ENCODE data around the gene FAIM.
A peak's percentile ranks its signal among the peaks of the same experiment; 100 is the strongest.
"Not testable (repeated sequence)": the region's sequence is repeated elsewhere in the genome, so short reads cannot be mapped to it uniquely, and the experiment has no call there.

FAIM gene

DNA sequence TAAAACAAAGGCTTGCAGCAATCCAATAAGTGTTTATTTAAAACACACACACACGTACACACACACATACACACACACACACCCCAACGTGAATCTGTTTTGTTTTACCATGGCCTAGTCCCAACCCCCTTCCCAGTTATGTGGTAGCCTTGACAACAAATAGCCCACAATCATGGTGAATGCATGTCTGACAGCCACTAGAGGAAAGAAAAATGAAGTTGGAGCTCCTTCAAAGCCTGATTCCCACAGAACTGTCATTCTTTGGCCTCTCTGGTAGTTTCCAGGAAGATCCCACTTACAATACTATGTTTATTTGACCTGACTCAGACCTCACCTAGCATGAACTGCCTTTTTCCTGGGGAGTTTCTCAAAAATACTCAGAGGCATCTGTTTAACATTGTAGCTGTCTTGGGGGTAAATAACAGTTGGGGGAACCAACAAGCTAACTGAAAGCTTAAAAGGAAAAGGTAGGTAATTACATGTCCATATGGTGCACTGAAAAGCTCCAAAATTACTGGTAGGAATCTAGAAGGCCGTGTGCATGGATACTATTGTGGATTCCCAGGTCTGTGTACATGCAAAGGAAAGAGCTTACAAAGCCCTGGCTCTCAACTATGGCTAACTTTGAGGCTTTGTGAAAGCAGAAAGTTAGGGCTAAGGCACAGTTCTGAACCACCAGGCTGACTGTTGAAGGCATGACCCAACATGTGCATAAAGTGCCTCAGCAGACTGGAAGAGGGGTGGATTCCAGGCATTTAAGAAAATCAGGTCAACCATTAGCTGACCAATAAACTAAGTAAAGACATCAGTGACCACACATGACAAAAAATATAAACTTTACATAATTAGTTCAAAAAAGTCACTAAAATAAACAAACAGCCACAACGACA, 65.3 kb downstream of the FAIM start:
- no peak overlapping the region for H3K27ac ChIP-seq
- no peaks in the 10 kb centered on the region for H3K27me3 ChIP-seq
- H4K20me1 ChIP-seq, result no peaks in the 10 kb centered on the region
- H3K9ac ChIP-seq, result no peak overlapping the region
- H3K36me3 ChIP-seq, result peaks cover 51% of the 10 kb centered on the region
- no peak overlapping the region for H3K4me3 ChIP-seq
- peaks cover 51% of the 10 kb centered on the region for H3K9me3 ChIP-seq
- H3K4me1 ChIP-seq, result peaks cover 36% of the 10 kb centered on the region
- no peak for TF ChIP-seq Cebpa-rat (IDR thresholded peaks at IDR 0.05)
- no peak overlapping the region for H3K4me2 ChIP-seq

DNA sequence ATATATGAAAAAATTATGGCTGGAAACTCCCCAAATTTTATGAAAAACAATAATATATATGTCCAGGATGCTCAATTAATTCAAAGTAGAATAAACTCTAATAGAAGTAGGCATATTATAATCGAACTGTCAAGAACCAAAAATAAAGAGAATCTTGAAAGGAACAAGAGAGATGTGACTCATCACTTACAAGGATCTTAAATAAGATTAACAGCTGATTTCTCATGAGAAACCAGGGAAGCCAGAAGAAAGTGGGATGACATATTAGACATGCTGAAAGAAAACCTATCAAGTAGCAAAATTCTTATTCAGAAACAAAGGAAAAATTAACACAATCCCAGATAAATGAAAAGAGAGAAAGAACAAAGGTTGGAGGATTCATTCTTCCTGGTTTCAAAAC, 66.8 kb downstream of the FAIM start:
- no peak for TF ChIP-seq Cebpa-rat (IDR thresholded peaks at IDR 0.05)
- peaks cover 53% of the 10 kb centered on the region for H3K36me3 ChIP-seq

DNA sequence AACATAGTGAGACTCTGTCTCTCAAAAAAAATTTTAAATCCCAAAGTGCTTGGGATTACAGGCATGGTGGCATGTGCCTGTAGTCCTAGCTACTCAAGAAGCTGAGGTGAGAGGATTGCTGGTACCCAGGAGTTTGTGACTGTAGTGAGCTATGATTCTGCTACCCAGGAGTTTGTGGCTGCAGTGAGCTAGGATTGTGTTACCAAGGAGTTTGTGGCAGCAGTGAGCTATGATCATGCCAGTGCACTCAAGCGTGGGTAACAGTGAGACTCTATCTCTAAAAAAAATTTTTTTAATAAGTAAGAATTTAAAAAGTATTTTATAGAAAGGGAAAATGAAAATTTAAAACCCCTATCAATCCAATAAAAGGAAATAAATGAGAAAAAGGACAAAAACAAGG, 69.5 kb downstream of the FAIM start:
- TF ChIP-seq Cebpa-rat (IDR thresholded peaks at IDR 0.05), result no peak
- H3K4me2 ChIP-seq, result no peak overlapping the region
- no peaks in the 10 kb centered on the region for H4K20me1 ChIP-seq
- no peaks in the 10 kb centered on the region for H3K27me3 ChIP-seq
- H3K4me1 ChIP-seq, result peaks cover 30% of the 10 kb centered on the region
- peaks cover 38% of the 10 kb centered on the region for H3K9me3 ChIP-seq
- peaks cover 52% of the 10 kb centered on the region for H3K36me3 ChIP-seq
- H3K9ac ChIP-seq, result no peak overlapping the region
- no peak overlapping the region for H3K27ac ChIP-seq
- H3K4me3 ChIP-seq, result no peak overlapping the region

More for the DNA sequence above, 66.8 kb downstream of the FAIM start:
- no peak overlapping the region for H3K27ac ChIP-seq
- H4K20me1 ChIP-seq, result no peaks in the 10 kb centered on the region
- peaks cover 51% of the 10 kb centered on the region for H3K9me3 ChIP-seq
- no peak overlapping the region for H3K4me3 ChIP-seq
- no peaks in the 10 kb centered on the region for H3K27me3 ChIP-seq
- H3K9ac ChIP-seq, result no peak overlapping the region
- no peak overlapping the region for H3K4me2 ChIP-seq
- H3K4me1 ChIP-seq, result peaks cover 35% of the 10 kb centered on the region

DNA sequence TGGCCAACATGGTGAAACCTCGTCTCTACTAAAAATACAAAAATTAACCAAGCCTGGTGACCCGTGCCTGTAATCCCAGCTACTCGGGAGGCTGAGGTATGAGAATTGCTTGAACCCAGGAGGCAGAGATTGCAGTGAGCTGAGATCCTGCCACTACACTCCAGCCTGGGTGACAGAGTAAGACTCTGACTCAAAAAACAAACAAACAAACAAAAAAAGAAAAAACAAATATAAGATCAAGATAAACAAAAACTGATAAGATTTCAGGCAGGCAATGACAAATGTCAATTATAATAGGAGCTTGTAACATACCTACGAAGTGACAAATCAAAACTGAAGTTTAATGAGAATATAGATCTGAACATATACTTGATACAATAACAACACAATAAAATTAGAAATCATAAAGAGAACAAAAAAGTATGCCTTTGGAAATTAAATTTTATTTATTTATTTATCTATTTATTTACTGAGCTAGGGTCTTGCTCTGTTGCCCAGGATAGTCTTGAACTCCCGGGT, 70.4 kb downstream of the FAIM start:
- H3K4me1 ChIP-seq, result peaks cover 36% of the 10 kb centered on the region
- H3K36me3 ChIP-seq, result peaks cover 48% of the 10 kb centered on the region
- TF ChIP-seq Cebpa-rat (IDR thresholded peaks at IDR 0.05), result no peak
- H3K9me3 ChIP-seq, result peaks cover 38% of the 10 kb centered on the region
- H3K4me3 ChIP-seq, result no peak overlapping the region
- H3K27me3 ChIP-seq, result no peaks in the 10 kb centered on the region
- no peak overlapping the region for H3K27ac ChIP-seq
- H3K9ac ChIP-seq, result no peak overlapping the region
- H4K20me1 ChIP-seq, result no peaks in the 10 kb centered on the region
- H3K4me2 ChIP-seq, result no peak overlapping the region

DNA sequence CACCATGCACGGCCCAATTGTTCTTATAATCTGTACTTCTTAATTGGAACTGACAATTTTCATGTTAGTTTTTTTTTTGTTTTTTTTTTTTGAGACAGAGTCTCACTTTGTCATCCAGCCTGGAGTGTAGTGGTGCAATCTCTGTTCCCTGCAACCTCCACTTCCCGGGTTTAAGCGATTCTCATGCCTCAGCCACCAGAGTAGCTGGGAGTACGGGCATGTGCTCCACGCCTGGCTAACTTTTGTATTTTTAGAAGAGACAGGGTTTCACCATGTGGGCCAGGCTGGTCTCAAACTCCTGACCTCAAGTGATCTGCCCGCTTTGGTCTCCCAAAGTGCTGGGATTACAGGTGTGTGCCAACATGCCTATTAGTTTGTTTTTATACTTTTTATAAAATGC, 72.4 kb downstream of the FAIM start:
- Histone ChIP-seq H3K27ac (peak overlapping the region; percentile 36; the same call in 1 of the 2 replicates), H3K36me3 (peaks cover 35% of the 10 kb centered on the region), H3K9me3 (peaks cover 18% of the 10 kb centered on the region), H3K4me1 (peaks cover 57% of the 10 kb centered on the region), H3K4me2 (peak overlapping the region; percentile 48)
- H4K20me1 ChIP-seq, H3K9ac ChIP-seq, H3K4me3 ChIP-seq, H3K27me3 ChIP-seq: not testable (repeated sequence)

DNA sequence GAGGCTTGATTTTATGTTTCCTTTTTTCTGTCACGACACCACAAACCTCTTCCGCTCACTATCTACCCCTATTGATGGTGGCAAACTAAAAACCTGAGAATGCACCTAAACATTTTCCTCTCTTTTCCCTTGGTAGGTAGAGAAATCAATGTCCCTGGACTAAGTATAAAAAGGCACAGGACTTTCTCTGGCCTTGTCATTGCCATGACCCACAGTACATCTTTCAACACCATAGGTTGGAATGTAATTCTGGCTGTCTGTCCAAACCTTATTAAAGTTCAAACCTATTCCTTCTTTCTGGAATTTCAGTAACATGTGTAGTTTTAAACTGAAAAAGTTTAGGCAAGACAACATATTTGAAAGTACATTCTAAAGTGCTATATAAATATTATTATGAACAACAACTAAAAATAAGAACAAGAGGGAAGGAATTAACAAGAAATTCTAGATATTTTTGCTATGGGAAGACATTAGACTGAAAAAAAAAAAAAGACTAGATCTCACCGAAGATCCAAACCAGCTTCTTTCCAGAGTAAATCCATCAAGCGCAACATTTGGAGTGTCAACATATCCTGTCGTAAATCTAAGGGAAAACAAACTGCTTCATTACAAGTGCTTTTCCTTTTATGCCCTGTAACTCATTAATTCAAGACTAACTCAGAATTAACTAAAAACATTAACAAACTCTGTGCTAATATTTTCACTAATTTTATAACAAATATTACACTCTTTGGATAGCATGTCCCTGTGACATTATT, 73.1 kb downstream of the FAIM start:
- H4K20me1 ChIP-seq, result no peaks in the 10 kb centered on the region
- H3K4me2 ChIP-seq, result peak overlapping the region; percentile 48
- TF ChIP-seq Cebpa-rat (IDR thresholded peaks at IDR 0.05), result no peak
- no peak overlapping the region for H3K9ac ChIP-seq
- H3K4me1 ChIP-seq, result peaks cover 63% of the 10 kb centered on the region
- no peaks in the 10 kb centered on the region for H3K27me3 ChIP-seq
- H3K27ac ChIP-seq, result peak overlapping the region; percentile 36; the same call in 1 of the 2 replicates
- H3K9me3 ChIP-seq, result peaks cover 11% of the 10 kb centered on the region
- H3K4me3 ChIP-seq, result no peak overlapping the region
- peaks cover 28% of the 10 kb centered on the region for H3K36me3 ChIP-seq

DNA sequence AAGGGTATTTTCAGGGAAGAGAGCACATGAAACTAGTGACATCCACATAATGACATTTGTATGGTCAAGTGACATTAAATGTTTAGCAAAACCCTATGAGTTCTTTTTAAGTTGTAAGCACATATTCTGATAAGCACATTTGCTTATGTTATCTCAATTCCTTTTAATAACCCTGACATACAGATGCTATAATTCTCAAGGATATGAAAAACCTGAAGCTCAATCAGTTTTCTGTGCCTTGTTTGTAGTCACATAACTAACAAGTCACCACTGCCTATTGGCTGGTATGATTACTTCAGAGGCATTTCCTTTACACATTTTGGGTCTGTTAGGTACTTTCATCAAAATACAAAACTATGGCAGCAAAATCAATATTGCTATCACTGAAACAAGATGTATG, 74.1 kb downstream of the FAIM start:
- Histone ChIP-seq H3K4me2 (no peak overlapping the region), H3K36me3 (peaks cover 18% of the 10 kb centered on the region), H4K20me1 (no peaks in the 10 kb centered on the region), H3K9me3 (peaks cover 1% of the 10 kb centered on the region), H3K9ac (no peak overlapping the region), H3K27me3 (no peaks in the 10 kb centered on the region), H3K4me3 (no peak overlapping the region), H3K27ac (no peak overlapping the region), H3K4me1 (peaks cover 73% of the 10 kb centered on the region)
- no peak for TF ChIP-seq Cebpa-rat (IDR thresholded peaks at IDR 0.05)
